H9 (cell line): ENCODE measurements around the gene CCNYL1. TPM values are rescaled to one million over a fixed set of nuclear protein-coding genes. Genes with fewer than 3 reads are reported as not detected.

ENCODE experiments used
- DNase-seq: peaks from one replicate; pipeline ENCODE4 v3.0.0-alpha.2; 2017
- H2AFZ ChIP-seq: one replicate; pipeline ENCODE4 v1.6.1; 2013; ENCODE audit warnings: mild to moderate bottlenecking, low read length, control low read depth, moderate library complexity
- H2AK5ac ChIP-seq: 2 replicates; pipeline ENCODE4 v1.6.1; 2013; ENCODE audit warnings: low read length, control low read depth, mixed read lengths; ENCODE audit not compliant: insufficient read length
- H2BK120ac ChIP-seq: one replicate; pipeline ENCODE4 v1.6.1; 2013; ENCODE audit warnings: low read depth, mild to moderate bottlenecking, low read length, control low read depth, inconsistent platforms; ENCODE audit not compliant: poor library complexity, severe bottlenecking
- H2BK12ac ChIP-seq: 2 replicates; pipeline ENCODE4 v1.6.1; 2013; ENCODE audit warnings: low read length, control low read depth, mixed read lengths, low read depth; ENCODE audit not compliant: insufficient read length
- H2BK15ac ChIP-seq: 2 replicates; pipeline ENCODE4 v1.6.1; 2013; ENCODE audit warnings: low read depth, low read length, control low read depth
- H2BK20ac ChIP-seq: one replicate; pipeline ENCODE4 v1.6.1; 2013; ENCODE audit warnings: low read depth, mild to moderate bottlenecking, low read length, control low read depth, inconsistent platforms; ENCODE audit not compliant: poor library complexity, severe bottlenecking
- H2BK5ac ChIP-seq: 2 replicates; pipeline ENCODE4 v1.6.1; 2013; ENCODE audit warnings: low read length, control low read depth, mixed read lengths; ENCODE audit not compliant: insufficient read length
- H3K14ac ChIP-seq: 2 replicates; pipeline ENCODE4 v1.6.1; 2013; ENCODE audit warnings: low read length, control low read depth; ENCODE audit not compliant: insufficient read depth
- H3K18ac ChIP-seq: 2 replicates; pipeline ENCODE4 v1.6.1; 2013; ENCODE audit warnings: low read depth, mild to moderate bottlenecking, mixed read lengths, low read length, control low read depth; ENCODE audit not compliant: insufficient read length
- H3K23ac ChIP-seq: 2 replicates; pipeline ENCODE4 v1.6.1; 2013; ENCODE audit warnings: low read length, control low read depth, mixed read lengths, low read depth; ENCODE audit not compliant: insufficient read length
- H3K23me2 ChIP-seq: 2 replicates; pipeline ENCODE4 v1.6.1; 2013; ENCODE audit warnings: low read depth, mild to moderate bottlenecking, mixed read lengths, low read length, control low read depth; ENCODE audit not compliant: insufficient read length, poor library complexity, severe bottlenecking
- H3K27ac ChIP-seq: 2 replicates; pipeline ENCODE4 v1.5.1; 2013; ENCODE audit warnings: low read length, control low read depth, mixed read lengths, low read depth; ENCODE audit not compliant: insufficient read length
- H3K27me3 ChIP-seq: 2 replicates; pipeline ENCODE4 v1.6.1; 2013; ENCODE audit warnings: low read length, control low read depth, inconsistent platforms; ENCODE audit not compliant: insufficient read depth
- H3K4ac ChIP-seq: 2 replicates; pipeline ENCODE4 v1.6.1; 2013; ENCODE audit warnings: low read depth, mild to moderate bottlenecking, control low read depth, inconsistent platforms, low read length, moderate library complexity
- H3K4me1 ChIP-seq: 2 replicates; pipeline ENCODE4 v1.6.1; 2013; ENCODE audit warnings: low read length, control low read depth, inconsistent platforms; ENCODE audit not compliant: insufficient read depth
- H3K4me2 ChIP-seq: 2 replicates; pipeline ENCODE4 v1.6.1; 2013; ENCODE audit warnings: low read length, control low read depth, mixed read lengths; ENCODE audit not compliant: insufficient read length, insufficient read depth
- H3K56ac ChIP-seq: 2 replicates; pipeline ENCODE4 v1.6.1; 2013; ENCODE audit warnings: low read depth, mild to moderate bottlenecking, mixed read lengths, low read length, control low read depth; ENCODE audit not compliant: insufficient read length
- H3K79me1 ChIP-seq: 2 replicates; pipeline ENCODE4 v1.6.1; 2013; ENCODE audit warnings: low read depth, mild to moderate bottlenecking, moderate library complexity, low read length, control low read depth, inconsistent platforms; ENCODE audit not compliant: insufficient read depth, poor library complexity, severe bottlenecking
- H3K79me2 ChIP-seq: 2 replicates; pipeline ENCODE4 v1.6.1; 2013; ENCODE audit warnings: low read length, control low read depth, inconsistent platforms; ENCODE audit not compliant: insufficient read depth
- H3K9ac ChIP-seq: 2 replicates; pipeline ENCODE4 v1.6.1; 2013; ENCODE audit warnings: low read length, control low read depth, mixed read lengths; ENCODE audit not compliant: insufficient read length; ENCODE audit errors: extremely low read depth
- H3K9me3 ChIP-seq: one replicate; pipeline ENCODE4 v1.6.1; 2013; ENCODE audit warnings: low read depth, low read length, inconsistent platforms; ENCODE audit not compliant: control insufficient read depth
- H3T11ph ChIP-seq: one replicate; pipeline ENCODE4 v1.6.1; 2013; ENCODE audit warnings: mild to moderate bottlenecking, low read length, control low read depth, inconsistent platforms
- H4K20me1 ChIP-seq: one replicate; pipeline ENCODE4 v1.6.1; 2013; ENCODE audit not compliant: control insufficient read depth, insufficient read length, insufficient read depth
- H4K5ac ChIP-seq: 2 replicates; pipeline ENCODE4 v1.6.1; 2013; ENCODE audit warnings: low read depth, mild to moderate bottlenecking, mixed read lengths, low read length, control low read depth; ENCODE audit not compliant: insufficient read length
- H4K8ac ChIP-seq: replicated peaks from 2 replicates; pipeline ENCODE4 v1.6.1; 2013; ENCODE audit warnings: low read length, control low read depth, mixed read lengths, low read depth; ENCODE audit not compliant: insufficient read length
- H4K91ac ChIP-seq: 2 replicates; pipeline ENCODE4 v1.6.1; 2013; ENCODE audit warnings: low read depth, mild to moderate bottlenecking, moderate library complexity, mixed read lengths, low read length, control low read depth; ENCODE audit not compliant: insufficient read length
- H3K27ac Mint-ChIP-seq, 3 experiments: 2 replicates in 2 of 3; 3 replicates in 1 of 3; pipeline ENCODE4 v1.8.0; 2020 to 2021; ENCODE audit warnings: mixed read lengths in 3 of 3, mild to moderate bottlenecking in 1 of 3, moderate library complexity in 1 of 3
- H3K27me3 Mint-ChIP-seq: 2 replicates; pipeline ENCODE4 v1.8.0; 2021; ENCODE audit warnings: low read depth, mild to moderate bottlenecking, moderate library complexity, mixed read lengths
- H3K36me3 Mint-ChIP-seq, 3 experiments: 2 replicates in 2 of 3; 3 replicates in 1 of 3; pipeline ENCODE4 v1.8.0; 2020 to 2021; ENCODE audit warnings: low read depth in 3 of 3, mixed read lengths in 3 of 3; ENCODE audit not compliant: insufficient read depth in 1 of 3
- H3K4me1 Mint-ChIP-seq, 2 experiments: 2 replicates each; pipeline ENCODE4 v1.8.0; 2020; ENCODE audit warnings: mixed read lengths in 2 of 2
- H3K4me3 Mint-ChIP-seq, 2 experiments: 2 replicates in 1 of 2; 3 replicates in 1 of 2; pipeline ENCODE4 v1.8.0; 2020 to 2021; ENCODE audit warnings: mild to moderate bottlenecking in 2 of 2, mixed read lengths in 2 of 2, moderate library complexity in 1 of 2
- H3K9me3 Mint-ChIP-seq, 2 experiments: 2 replicates in 1 of 2; 3 replicates in 1 of 2; pipeline ENCODE4 v1.8.0; 2020; ENCODE audit warnings: mild to moderate bottlenecking in 2 of 2, mixed read lengths in 2 of 2, moderate library complexity in 1 of 2
- CTCF ChIP-seq: fragments of 200-600 bp; sonication (generic); conservative IDR thresholded peaks from 3 replicates; pipeline ENCODE4 v1.8.0; 2021; ENCODE audit warnings: antibody characterized with exemption, mild to moderate bottlenecking
- WGBS: extraction: QIAGEN DNeasy Blood & Tissue Kit; methylation state at CpG from one replicate; pipeline ENCODE4 v1.1.7; 2013; ENCODE audit warnings: missing lambda C conversion rate, low lambda C conversion rate, mixed read lengths; ENCODE audit not compliant: insufficient read length; ENCODE audit errors: extremely low coverage; 5-methylcytosine and 5-hydroxymethylcytosine counted together
- total RNA-seq: library from RNA; stranded (reverse); gene quantifications from 2 replicates; pipeline ENCODE4 v1.2.1, GENCODE V29; 2021

Gene CCNYL1
- total RNA-seq, 1 experiment from 2014 or later, result 27.0 TPM

DNA sequence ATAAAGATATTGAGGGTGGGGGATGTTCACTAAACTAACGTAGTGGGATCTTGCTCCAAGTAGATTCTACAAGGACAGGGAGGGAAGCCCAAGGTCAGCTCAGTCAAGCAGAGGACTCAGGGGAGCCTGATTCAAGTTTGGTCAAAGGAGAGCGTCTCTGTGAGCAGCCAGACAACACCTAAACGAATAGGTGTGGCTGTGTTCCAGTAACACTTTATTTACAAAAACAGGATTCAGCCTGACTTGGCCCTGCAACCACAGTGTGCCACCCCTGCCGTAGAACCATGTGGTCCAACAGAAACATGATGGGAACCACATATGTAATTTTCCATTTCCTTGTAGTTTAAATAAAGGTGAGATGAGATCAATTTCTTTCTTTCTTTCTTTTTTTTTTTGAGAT lies 76.4 kb downstream of the CCNYL1 start:
- H3K4me1 Mint-ChIP-seq, result peaks cover 18 to 28% of the 10 kb centered on the region in 2 experiments
- Histone ChIP-seq H2BK5ac (no peak overlapping the region), H3T11ph (no peak overlapping the region), H3K23me2 (peaks cover 2% of the 10 kb centered on the region), H3K23ac (no peak overlapping the region), H4K8ac (no peak overlapping the region), H4K5ac (no peak overlapping the region), H3K14ac (no peak overlapping the region), H3K4me2 (no peak overlapping the region), H3K4ac (no peak overlapping the region), H4K91ac (no peak overlapping the region), H3K56ac (no peak overlapping the region), H3K9me3 (no peaks in the 10 kb centered on the region), H2BK12ac (no peak overlapping the region), H3K9ac (peak overlapping the region; percentile 17), H3K27me3 (no peaks in the 10 kb centered on the region), H3K79me2 (no peaks in the 10 kb centered on the region), H4K20me1 (no peaks in the 10 kb centered on the region), H3K18ac (no peak overlapping the region), H3K79me1 (no peaks in the 10 kb centered on the region), H3K4me1 (peaks cover 3% of the 10 kb centered on the region; the same call in 1 of the 2 replicates), H3K27ac (no peak overlapping the region), H2AK5ac (no peak overlapping the region), H2BK120ac (no peak overlapping the region), H2BK15ac (no peak overlapping the region), H2BK20ac (no peak overlapping the region), H2AFZ (no peak overlapping the region)
- no peaks in the 10 kb centered on the region; the same call in 1 of the 2 replicates for H3K27me3 Mint-ChIP-seq
- H3K36me3 Mint-ChIP-seq, result no peaks in the 10 kb centered on the region; a peak in 1 of 7 replicates
- H3K27ac Mint-ChIP-seq, result peak overlapping the region in 2 of 3 experiments; percentile 9 to 68; a peak in 4 of 7 replicates
- TF ChIP-seq CTCF, result no peak
- WGBS, result no CpG with 5 or more reads among the region's 4 CpGs
- no peak overlapping the region for H3K4me3 Mint-ChIP-seq
- no peak for DNase-seq
- no peaks in the 10 kb centered on the region for H3K9me3 Mint-ChIP-seq
